ENCODE results near the gene MAU2. TPM values are rescaled to one million over a fixed set of nuclear protein-coding genes. Genes with fewer than 3 reads are reported as not detected.
A peak's percentile ranks its signal among the peaks of the same experiment; 100 is the strongest.

MAU2 gene
- total RNA-seq = 10 to 100 TPM; 68.8 to 76.9 TPM

GRCh38 chr19:19320361-19321140 is at the start of gene MAU2, which contains the start of gene SUGP1:
TSS of gene MAU2 (plus strand) at chr19:19320829. CDS start at chr19:19320860, 31 bp downstream.
TSS of gene SUGP1 (minus strand) at chr19:19320509. CDS start at chr19:19320496, 13 bp downstream.
- peak within 1 kb of the TSS; percentile 98 for H3K27ac Mint-ChIP-seq
- H3K36me3 Mint-ChIP-seq (ENCODE audit: low read depth) = peaks cover 33% of the 10 kb centered on the region
- peak; percentile 94 for DNase-seq
- no peaks in the 10 kb centered on the region for H3K9me3 Mint-ChIP-seq
- ChIA-PET CTCF (no interaction called here), POLR2A (interaction anchor here (0.8 to 0.9 kb wide), 2 partner anchors 12 to 22 kb away, joined by 3 read pairs; no protein-coding TSS in a partner anchor)
- peaks cover 41% of the 10 kb centered on the region for H3K4me1 Mint-ChIP-seq
- H3K27me3 Mint-ChIP-seq = no peaks in the 10 kb centered on the region
- H3K4me3 Mint-ChIP-seq = peak within 1 kb of the TSS; percentile 95

GRCh38 chr19:19271828-19272599 is 48.6 kb upstream of the MAU2 start:
- H3K27me3 Mint-ChIP-seq = peaks cover 23% of the 10 kb centered on the region
- DNase-seq = no peak
- H3K4me1 Mint-ChIP-seq = peaks cover 3% of the 10 kb centered on the region
- H3K4me3 Mint-ChIP-seq = no peak overlapping the region
- no peak overlapping the region for H3K27ac Mint-ChIP-seq
- no peaks in the 10 kb centered on the region for H3K9me3 Mint-ChIP-seq
- H3K36me3 Mint-ChIP-seq (ENCODE audit: low read depth) = peaks cover 10% of the 10 kb centered on the region
- CTCF ChIA-PET = interaction anchor here (0.6 kb wide), 1 partner anchor 337 kb away, joined by 9 read pairs; no protein-coding TSS in a partner anchor
- POLR2A ChIA-PET = no interaction called here

- ChIA-PET CTCF (no interaction called here), POLR2A (no interaction called here)
- no peak overlapping the region for H3K4me3 Mint-ChIP-seq
- peaks cover 23% of the 10 kb centered on the region for H3K27me3 Mint-ChIP-seq
- peaks cover 20% of the 10 kb centered on the region for H3K36me3 Mint-ChIP-seq (ENCODE audit: low read depth)
- no peaks in the 10 kb centered on the region for H3K9me3 Mint-ChIP-seq
- no peak for DNase-seq
- H3K27ac Mint-ChIP-seq = no peak overlapping the region
- H3K4me1 Mint-ChIP-seq = peaks cover 3% of the 10 kb centered on the region
Observed at GRCh38 chr19:19274146-19274545, 46.5 kb upstream of the MAU2 start.

GRCh38 chr19:19274716-19275565 is 45.7 kb upstream of the MAU2 start:
- POLR2A ChIA-PET = no interaction called here
- Mint-ChIP-seq H3K36me3 (ENCODE audit: low read depth) (peaks cover 20% of the 10 kb centered on the region), H3K4me1 (peaks cover 3% of the 10 kb centered on the region), H3K27me3 (peaks cover 23% of the 10 kb centered on the region), H3K4me3 (no peak overlapping the region), H3K9me3 (no peaks in the 10 kb centered on the region), H3K27ac (no peak overlapping the region)
- CTCF ChIA-PET = no interaction called here
- DNase-seq = no peak

- Mint-ChIP-seq H3K36me3 (ENCODE audit: low read depth) (peaks cover 24% of the 10 kb centered on the region), H3K27ac (no peak overlapping the region), H3K4me1 (peaks cover 3% of the 10 kb centered on the region), H3K4me3 (no peak overlapping the region), H3K9me3 (no peaks in the 10 kb centered on the region), H3K27me3 (peaks cover 20% of the 10 kb centered on the region)
- DNase-seq = no peak
- ChIA-PET POLR2A (no interaction called here), CTCF (interaction anchor here (0.6 kb wide), 1 partner anchor 133 kb away, joined by 4 read pairs; no protein-coding TSS in a partner anchor)
Observed at GRCh38 chr19:19276386-19276785, 44.2 kb upstream of the MAU2 start.

GRCh38 chr19:19276851-19277250 is 43.8 kb upstream of the MAU2 start:
- peaks cover 18% of the 10 kb centered on the region for H3K27me3 Mint-ChIP-seq
- H3K4me1 Mint-ChIP-seq = peaks cover 3% of the 10 kb centered on the region
- H3K27ac Mint-ChIP-seq = no peak overlapping the region
- peaks cover 27% of the 10 kb centered on the region for H3K36me3 Mint-ChIP-seq (ENCODE audit: low read depth)
- no peak for DNase-seq
- ChIA-PET CTCF (no interaction called here), POLR2A (no interaction called here)
- no peaks in the 10 kb centered on the region for H3K9me3 Mint-ChIP-seq
- no peak overlapping the region for H3K4me3 Mint-ChIP-seq

- Mint-ChIP-seq H3K27me3 (peaks cover 10% of the 10 kb centered on the region), H3K4me3 (no peak overlapping the region), H3K36me3 (ENCODE audit: low read depth) (peaks cover 29% of the 10 kb centered on the region), H3K27ac (no peak overlapping the region), H3K9me3 (no peaks in the 10 kb centered on the region), H3K4me1 (peaks cover 2% of the 10 kb centered on the region)
- ChIA-PET CTCF (no interaction called here), POLR2A (no interaction called here)
- DNase-seq = no peak
Observed at GRCh38 chr19:19278315-19278714, 42.3 kb upstream of the MAU2 start.

- Mint-ChIP-seq H3K4me3 (no peak overlapping the region), H3K27me3 (peaks cover 3% of the 10 kb centered on the region), H3K36me3 (ENCODE audit: low read depth) (peaks cover 34% of the 10 kb centered on the region), H3K27ac (no peak overlapping the region), H3K9me3 (no peaks in the 10 kb centered on the region), H3K4me1 (no peaks in the 10 kb centered on the region)
- ChIA-PET POLR2A (interaction anchor here (1.0 kb wide), 1 partner anchor 8 kb away, joined by 3 read pairs; no protein-coding TSS in a partner anchor), CTCF (no interaction called here)
- DNase-seq = no peak
Observed at GRCh38 chr19:19279062-19279612, 41.5 kb upstream of the MAU2 start.

GRCh38 chr19:19279853-19280252 is 40.8 kb upstream of the MAU2 start:
- Mint-ChIP-seq H3K36me3 (ENCODE audit: low read depth) (peaks cover 39% of the 10 kb centered on the region), H3K9me3 (no peaks in the 10 kb centered on the region), H3K27ac (no peak overlapping the region), H3K4me1 (no peaks in the 10 kb centered on the region), H3K27me3 (no peaks in the 10 kb centered on the region), H3K4me3 (no peak overlapping the region)
- DNase-seq = no peak
- ChIA-PET CTCF (no interaction called here), POLR2A (interaction anchor here (1.0 kb wide), 1 partner anchor 9 kb away, joined by 3 read pairs; no protein-coding TSS in a partner anchor)

- Mint-ChIP-seq H3K4me1 (no peaks in the 10 kb centered on the region), H3K27ac (no peak overlapping the region), H3K4me3 (no peak overlapping the region), H3K9me3 (no peaks in the 10 kb centered on the region), H3K36me3 (ENCODE audit: low read depth) (peaks cover 39% of the 10 kb centered on the region), H3K27me3 (no peaks in the 10 kb centered on the region)
- ChIA-PET CTCF (no interaction called here), POLR2A (interaction anchor here (1.0 kb wide), 1 partner anchor 10 kb away, joined by 3 read pairs; no protein-coding TSS in a partner anchor)
- DNase-seq = no peak
Observed at GRCh38 chr19:19280561-19280960, 40.1 kb upstream of the MAU2 start.

GRCh38 chr19:19285686-19286085 is 34.9 kb upstream of the MAU2 start:
- ChIA-PET POLR2A (no interaction called here), CTCF (no interaction called here)
- Mint-ChIP-seq H3K27me3 (no peaks in the 10 kb centered on the region), H3K4me3 (no peak overlapping the region), H3K27ac (no peak overlapping the region), H3K4me1 (no peaks in the 10 kb centered on the region), H3K9me3 (no peaks in the 10 kb centered on the region), H3K36me3 (ENCODE audit: low read depth) (peaks cover 39% of the 10 kb centered on the region)
- no peak for DNase-seq

GRCh38 chr19:19292607-19293006 is 28.0 kb upstream of the MAU2 start:
- ChIA-PET POLR2A (no interaction called here), CTCF (interaction anchor here (0.6 kb wide), 1 partner anchor 746 kb away, joined by 3 read pairs; no protein-coding TSS in a partner anchor)
- Mint-ChIP-seq H3K27ac (no peak overlapping the region), H3K27me3 (no peaks in the 10 kb centered on the region), H3K4me3 (no peak overlapping the region), H3K36me3 (ENCODE audit: low read depth) (peaks cover 67% of the 10 kb centered on the region), H3K4me1 (no peaks in the 10 kb centered on the region), H3K9me3 (no peaks in the 10 kb centered on the region)
- no peak for DNase-seq

Data from activated CD4-positive, alpha-beta memory T cell treated with anti-CD3 and anti-CD28 coated beads, Interleukin-2, amount 10 ng/mL, durations not matched to agents 7 days and 5 days (primary cell).